ENCODE data around the gene TRAF7.
"Not testable (repeated sequence)": the region's sequence is repeated elsewhere in the genome, so short reads cannot be mapped to it uniquely, and the experiment has no call there.

The TRAF7 gene

DNA sequence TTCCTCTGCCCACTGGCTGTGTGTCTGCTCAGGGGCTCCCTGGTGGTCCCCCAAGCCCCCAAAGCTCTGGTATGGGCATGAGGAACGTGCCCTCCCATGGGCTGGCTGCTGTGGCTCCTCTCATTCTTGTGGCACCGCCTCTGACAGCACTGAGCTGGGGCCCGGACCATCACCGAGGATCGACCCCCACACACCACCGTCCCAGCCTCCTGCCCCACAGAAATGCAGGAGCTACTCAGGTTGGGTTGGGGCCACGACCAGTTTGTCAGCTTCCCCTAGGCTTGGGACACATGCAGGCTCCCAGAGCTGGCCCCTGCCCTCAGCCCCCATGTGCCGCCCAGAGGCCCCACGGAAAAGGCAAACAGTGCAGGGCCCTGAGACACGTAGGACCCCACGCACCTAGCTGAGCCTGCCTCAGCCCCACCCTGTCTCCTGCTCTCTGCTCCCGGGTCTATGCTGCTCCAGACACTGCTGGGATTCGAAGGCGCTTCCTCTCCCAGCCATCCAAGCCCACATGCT, 44.1 kb downstream of the TRAF7 start:
- no peak for DNase-seq (ENCODE audit: low read depth in 2 of 2)

- no peak for DNase-seq (ENCODE audit: low read depth in 2 of 2)
These were observed 44.7 kb downstream of the TRAF7 start for GRCh38 chr16:2200313-2200712.

- DNase-seq (ENCODE audit: low read depth in 2 of 2) = not testable (repeated sequence)
These were observed 47.6 kb downstream of the TRAF7 start for GRCh38 chr16:2203119-2203688.

DNA sequence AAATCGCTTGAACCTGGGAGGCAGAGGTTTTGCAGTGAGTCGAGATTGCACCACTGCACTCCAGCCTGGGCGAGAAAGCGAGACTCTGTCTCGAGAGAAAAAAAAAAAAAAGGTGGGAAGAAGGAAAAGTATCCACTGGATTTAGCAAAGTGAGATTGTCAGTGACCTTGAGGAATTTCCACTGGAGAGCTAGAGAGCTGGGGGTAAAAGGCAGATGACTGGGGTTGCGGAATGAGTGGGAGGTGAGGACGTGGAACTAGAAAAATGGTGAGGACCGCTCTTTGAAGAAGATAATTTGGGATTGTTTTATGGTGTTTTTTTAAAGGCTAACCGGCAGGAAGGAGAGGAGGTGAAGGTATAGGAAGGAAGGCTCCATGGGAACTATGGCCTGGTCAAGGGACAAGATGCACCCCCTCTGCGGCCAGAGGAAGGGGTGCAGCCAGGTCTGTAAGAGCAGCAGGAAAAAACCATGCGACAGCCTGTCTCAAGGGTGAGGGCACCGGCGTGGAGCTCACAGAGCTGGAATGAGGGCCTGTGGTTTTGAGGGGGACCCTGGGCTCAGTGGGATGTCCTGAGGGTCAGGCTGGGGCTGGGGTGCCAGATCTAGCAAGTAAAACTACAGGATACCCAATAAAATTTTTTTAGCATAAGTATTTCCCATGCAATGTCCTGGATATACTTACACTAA, 49.0 kb downstream of the TRAF7 start:
- DNase-seq (ENCODE audit: low read depth in 2 of 2) = no peak

GRCh38 chr16:2205104-2205966, 49.8 kb downstream of the TRAF7 start, which contains the start of gene MLST8:
Gene MLST8 (plus strand): TSS chr16:2205454. CDS start chr16:2206086, 632 bp downstream.
- peak; percentile 80 to 84 for DNase-seq (ENCODE audit: low read depth in 2 of 2)

DNA sequence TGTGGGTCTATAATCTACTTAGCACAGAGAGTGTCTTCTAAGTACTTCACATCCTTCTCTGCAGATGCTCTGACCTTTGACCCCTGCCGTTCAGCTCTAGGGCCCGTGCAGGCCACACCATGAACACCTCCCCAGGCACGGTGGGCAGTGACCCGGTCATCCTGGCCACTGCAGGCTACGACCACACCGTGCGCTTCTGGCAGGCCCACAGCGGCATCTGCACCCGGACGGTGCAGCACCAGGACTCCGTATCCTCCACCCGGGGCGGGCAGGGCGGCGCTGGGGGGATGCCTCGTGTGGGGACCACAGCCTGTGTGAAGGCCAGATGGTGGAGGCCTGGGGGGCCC, 50.4 kb downstream of the TRAF7 start:
- DNase-seq (ENCODE audit: low read depth in 2 of 2) = no peak

- DNase-seq (ENCODE audit: low read depth in 2 of 2) = no peak
These were observed 50.8 kb downstream of the TRAF7 start for GRCh38 chr16:2206420-2206779.

GRCh38 chr16:2206780-2207433, 51.3 kb downstream of the TRAF7 start:
- no peak for DNase-seq (ENCODE audit: low read depth in 2 of 2)

DNA sequence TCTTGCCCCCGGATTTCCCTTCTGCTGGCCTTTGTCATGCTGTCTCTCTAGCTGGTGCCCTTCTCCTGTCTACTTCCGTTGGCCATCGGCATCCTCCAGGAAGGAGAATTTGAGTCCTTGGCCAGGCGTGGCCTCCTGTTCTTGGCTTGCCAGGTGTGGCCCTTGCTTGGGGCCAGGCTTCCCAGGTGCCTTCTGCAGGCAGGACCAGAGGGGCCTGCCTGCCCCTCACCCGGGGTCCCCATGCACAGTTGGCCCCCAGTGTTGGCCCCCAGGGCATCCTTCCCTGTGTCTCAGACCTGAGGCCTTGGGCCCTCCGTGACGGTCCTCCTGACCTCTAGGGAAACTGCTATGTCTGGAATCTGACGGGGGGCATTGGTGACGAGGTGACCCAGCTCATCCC, 52.3 kb downstream of the TRAF7 start:
- no peak for DNase-seq (ENCODE audit: low read depth in 2 of 2)

DNA sequence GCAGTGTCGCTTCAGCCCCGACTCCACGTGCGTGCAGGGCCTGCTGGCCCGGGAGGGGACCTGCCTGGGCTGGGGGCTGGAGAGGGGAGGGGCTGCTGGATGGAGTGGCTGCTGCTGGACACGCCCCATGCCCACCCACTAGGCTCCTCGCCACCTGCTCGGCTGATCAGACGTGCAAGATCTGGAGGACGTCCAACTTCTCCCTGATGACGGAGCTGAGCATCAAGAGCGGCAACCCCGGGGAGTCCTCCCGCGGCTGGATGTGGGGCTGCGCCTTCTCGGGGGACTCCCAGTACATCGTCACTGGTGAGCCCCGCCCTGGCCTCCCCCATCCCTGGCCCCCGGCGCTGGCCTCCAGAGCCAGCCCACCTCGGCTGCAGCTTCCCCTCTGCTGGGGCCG, 52.7 kb downstream of the TRAF7 start:
- no peak for DNase-seq (ENCODE audit: low read depth in 2 of 2)

- DNase-seq (ENCODE audit: low read depth in 2 of 2) = no peak
These were observed 53.2 kb downstream of the TRAF7 start for GRCh38 chr16:2208772-2209171.

- DNase-seq (ENCODE audit: low read depth in 2 of 2) = no peak
These were observed 53.9 kb downstream of the TRAF7 start for GRCh38 chr16:2209258-2210008.

- no peak for DNase-seq (ENCODE audit: low read depth in 2 of 2)
These were observed 54.4 kb downstream of the TRAF7 start for GRCh38 chr16:2210009-2210332.

GRCh38 chr16:2210386-2211365, 55.1 kb downstream of the TRAF7 start, which contains the start of gene BRICD5:
Gene BRICD5 (minus strand): TSS chr16:2210863. CDS start chr16:2210833, 30 bp downstream.
- DNase-seq (ENCODE audit: low read depth in 2 of 2) = no peak

GRCh38 chr16:2211923-2212347, 56.4 kb downstream of the TRAF7 start:
- no peak for DNase-seq (ENCODE audit: low read depth in 2 of 2)

DNA sequence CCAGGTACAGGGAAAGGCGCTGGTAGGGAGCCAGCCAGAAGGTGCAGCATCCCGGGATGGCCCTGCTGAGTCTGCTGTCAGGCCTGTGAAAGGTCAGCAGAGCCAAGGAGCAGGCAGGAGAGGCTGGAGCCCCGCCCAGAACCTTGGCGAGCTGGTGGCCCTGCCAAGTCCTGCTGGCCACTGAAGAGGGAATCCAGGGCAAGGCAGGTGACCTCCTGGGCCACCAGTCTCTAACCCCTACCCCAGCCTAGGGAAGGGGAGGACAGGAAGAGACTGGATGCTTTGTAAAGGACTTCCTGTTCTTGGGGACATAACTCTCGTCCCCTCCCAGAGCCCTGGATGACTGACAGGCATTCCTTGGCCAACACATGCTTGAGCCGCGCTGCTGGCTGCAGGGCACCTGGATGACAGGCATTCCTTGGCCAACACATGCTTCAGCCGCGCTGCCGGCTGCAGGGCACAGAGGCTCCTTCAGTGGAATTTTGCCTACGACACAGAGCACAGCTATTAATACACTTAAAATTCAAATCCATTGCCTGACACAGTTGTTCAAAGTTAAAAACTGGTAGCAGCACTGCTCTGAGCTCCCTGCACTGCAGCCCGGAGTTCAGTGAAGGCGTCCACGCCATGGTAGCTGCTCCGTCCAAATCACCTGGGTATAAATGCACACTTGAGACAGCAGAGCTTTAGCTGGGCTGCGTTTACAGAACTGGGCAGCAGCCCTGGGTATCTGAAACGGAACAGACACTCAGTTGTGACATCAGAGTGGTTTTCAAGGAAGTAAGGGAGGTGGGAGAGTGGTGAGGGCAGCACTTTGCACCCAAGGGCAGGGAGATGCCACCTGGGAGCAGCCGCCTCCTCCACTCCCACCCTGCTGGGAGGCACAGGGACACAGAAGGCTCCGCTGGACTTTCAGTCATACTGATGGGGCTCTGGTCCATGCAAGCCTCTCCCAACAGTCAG, 57.1 kb downstream of the TRAF7 start:
- no peak for DNase-seq (ENCODE audit: low read depth in 2 of 2)

- DNase-seq (ENCODE audit: low read depth in 2 of 2) = no peak
These were observed 58.5 kb downstream of the TRAF7 start for GRCh38 chr16:2213817-2214718.

GRCh38 chr16:2214719-2214968, 59.1 kb downstream of the TRAF7 start, which contains the start of gene PGP:
Gene PGP (minus strand): TSS chr16:2214840. CDS start chr16:2214777, 63 bp downstream.
- no peak for DNase-seq (ENCODE audit: low read depth in 2 of 2)

Data from stimulated activated CD8-positive, alpha-beta memory T cell treated with anti-CD3 and anti-CD28 coated beads, Interleukin-2, amount 100 ng/mL, for 1 hour (primary cell).